SK-N-SH (cell line): Measurements from ENCODE around the gene CLK2. TPM values are rescaled to one million over a fixed set of nuclear protein-coding genes. Genes with fewer than 3 reads are reported as not detected.

Experiments
- CTCF ChIA-PET: fragments of 300-600, 350-600 bp; formaldehyde crosslinking; extraction: SDS; loops from one replicate; lab custom pipeline; 2021; lab: Yijun Ruan, JAX
- POLR2A ChIA-PET: fragments of 350-600 bp; sonication (Branson Sonifier 250); formaldehyde crosslinking; extraction: SDS; loops from one replicate; lab custom pipeline; 2020; ENCODE audit warnings: antibody characterized with exemption, inconsistent platforms; lab: Yijun Ruan, JAX
- DNase-seq: peaks from one replicate; pipeline ENCODE4 v3.0.0; 2012
- H2AFZ ChIP-seq: fragments of 200-600 bp; sonication (generic); 2 replicates; pipeline ENCODE4 v1.8.1; 2016; ENCODE audit warnings: antibody characterized with exemption, mild to moderate bottlenecking, low read depth
- H3F3A ChIP-seq: fragments of 200-600 bp; sonication (generic); replicated peaks from 2 replicates; pipeline ENCODE3; 2016; ENCODE audit warnings: antibody characterized with exemption, mild to moderate bottlenecking; ENCODE audit not compliant: insufficient read depth
- H3K27ac ChIP-seq, 2 experiments: fragments of 200-500 bp in 1 of 2; fragments of 200-600 bp in 1 of 2; sonication (Bioruptor generic) in 1 of 2; sonication (generic), shearing (Covaris generic) in 1 of 2; 2 replicates each; pipeline versions ENCODE4 v1.5.1 to v1.6.1; 2014 to 2016; ENCODE audit warnings: low read depth in 2 of 2, inconsistent platforms in 1 of 2, low read length in 1 of 2, mild to moderate bottlenecking in 1 of 2, mixed read lengths in 1 of 2
- H3K27me3 ChIP-seq: fragments of 200-600 bp; sonication (generic), shearing (Covaris generic); 2 replicates; pipeline ENCODE4 v1.6.1; 2016; ENCODE audit warnings: mixed run types; ENCODE audit not compliant: insufficient read depth
- H3K36me3 ChIP-seq, 2 experiments: fragments of 200-500 bp in 1 of 2; fragments of 200-600 bp in 1 of 2; sonication (Bioruptor generic) in 1 of 2; sonication (generic) in 1 of 2; replicated peaks in 1 of 2; 2 replicates each; pipeline versions ENCODE3 to v1.5.1; 2014 to 2016; ENCODE audit warnings: low read length in 1 of 2, mild to moderate bottlenecking in 1 of 2; ENCODE audit not compliant: insufficient read depth in 2 of 2, control insufficient read depth in 1 of 2
- H3K4me1 ChIP-seq, 2 experiments: fragments of 200-500 bp in 1 of 2; fragments of 200-600 bp in 1 of 2; sonication (Bioruptor generic) in 1 of 2; sonication (generic), shearing (Covaris generic) in 1 of 2; 2 replicates each; pipeline versions ENCODE4 v1.5.1 to v1.6.1; 2014 to 2016; ENCODE audit warnings: low read depth in 1 of 2, low read length in 1 of 2, mixed run types in 1 of 2; ENCODE audit not compliant: insufficient read depth in 2 of 2, control insufficient read depth in 1 of 2
- H3K4me2 ChIP-seq: fragments of 200-600 bp; sonication (generic), shearing (Covaris generic); 2 replicates; pipeline ENCODE4 v1.6.1; 2017; ENCODE audit warnings: mixed run types
- H3K4me3 ChIP-seq, 2 experiments: fragments of 200-500 bp in 1 of 2; fragments of 200-600 bp in 1 of 2; sonication (Bioruptor generic) in 1 of 2; sonication (generic), shearing (Covaris generic) in 1 of 2; 2 replicates each; pipeline versions ENCODE4 v1.5.1 to v1.8.1; 2014 to 2016; ENCODE audit warnings: low read depth in 2 of 2, inconsistent platforms in 1 of 2, low read length in 1 of 2, mild to moderate bottlenecking in 1 of 2, mixed read lengths in 1 of 2, moderate library complexity in 1 of 2
- H3K79me2 ChIP-seq: fragments of 200-600 bp; sonication (generic); 2 replicates; pipeline ENCODE4 v1.8.1; 2017; ENCODE audit warnings: mild to moderate bottlenecking; ENCODE audit not compliant: insufficient read depth
- H3K9ac ChIP-seq: fragments of 200-600 bp; sonication (generic); 2 replicates; pipeline ENCODE4 v1.6.1; 2017; ENCODE audit warnings: mixed run types
- H3K9me2 ChIP-seq: fragments of 200-600 bp; sonication (generic); 2 replicates; pipeline ENCODE4 v1.6.1; 2017; ENCODE audit warnings: mixed run types
- H3K9me3 ChIP-seq: fragments of 200-600 bp; sonication (generic); 2 replicates; pipeline ENCODE4 v1.6.1; 2017; ENCODE audit warnings: mixed run types, mild to moderate bottlenecking, moderate library complexity
- H4K20me1 ChIP-seq: fragments of 200-600 bp; sonication (generic); 2 replicates; pipeline ENCODE4 v1.6.1; 2017; ENCODE audit warnings: mild to moderate bottlenecking, mixed run types; ENCODE audit not compliant: insufficient read depth
- CHD2 ChIP-seq: fragments of 150-350 bp; IDR thresholded peaks from 2 replicates; pipeline ENCODE4 v1.6.1; 2018; ENCODE audit warnings: low read length; ENCODE audit not compliant: partially characterized antibody
- FOSL2 ChIP-seq: IDR thresholded peaks from 2 replicates; pipeline ENCODE4 v1.4.0; 2012; ENCODE audit warnings: low read depth, mild to moderate bottlenecking, moderate library complexity, borderline replicate concordance
- IRF3 ChIP-seq: fragments of 150-350 bp; IDR thresholded peaks from 2 replicates; pipeline ENCODE4 v1.6.1; 2016; ENCODE audit warnings: mild to moderate bottlenecking, low read depth, low read length
- JUND ChIP-seq: IDR thresholded peaks from 2 replicates; pipeline ENCODE4 v1.4.0; 2012
- MAX ChIP-seq: IDR thresholded peaks from 2 replicates; pipeline ENCODE4 v1.4.0; 2012; ENCODE audit warnings: low read depth
- MEF2A ChIP-seq: IDR thresholded peaks from 2 replicates; pipeline ENCODE4 v1.4.0; 2012; ENCODE audit warnings: low read depth, borderline replicate concordance
- MXI1 ChIP-seq: IDR thresholded peaks from 2 replicates; pipeline ENCODE4 v1.6.1; 2012; ENCODE audit warnings: mild to moderate bottlenecking, low read depth, low read length, improper control_type of control experiment
- NFIC ChIP-seq: IDR thresholded peaks from 2 replicates; pipeline ENCODE4 v1.4.0; 2012; ENCODE audit warnings: borderline replicate concordance
- NRF1 ChIP-seq: IDR thresholded peaks from 2 replicates; pipeline ENCODE4 v1.6.1; 2012; ENCODE audit warnings: low read depth, mild to moderate bottlenecking, low read length
- POLR2AphosphoS5 ChIP-seq: IDR thresholded peaks from 2 replicates; pipeline ENCODE4 v1.6.1; 2012; ENCODE audit warnings: low read depth, low read length
- RAD21 ChIP-seq: IDR thresholded peaks from 2 replicates; pipeline ENCODE4 v1.6.1; 2012; ENCODE audit warnings: mild to moderate bottlenecking, low read length
- RCOR1 ChIP-seq: fragments of 150-350 bp; IDR thresholded peaks from 2 replicates; pipeline ENCODE4 v1.6.1; 2017; ENCODE audit warnings: antibody characterized with exemption, low read length
- RXRA ChIP-seq: IDR thresholded peaks from 2 replicates; pipeline ENCODE4 v1.4.0; 2012; ENCODE audit warnings: low read depth, mild to moderate bottlenecking, borderline replicate concordance
- SMC3 ChIP-seq: IDR thresholded peaks from 2 replicates; pipeline ENCODE4 v1.6.1; 2012; ENCODE audit warnings: low read depth, low read length, improper control_type of control experiment
- TAF1 ChIP-seq: IDR thresholded peaks from 2 replicates; pipeline ENCODE4 v1.6.1; 2012; ENCODE audit warnings: low read depth, mild to moderate bottlenecking, low read length, moderate library complexity, borderline replicate concordance
- TEAD4 ChIP-seq: IDR thresholded peaks from 2 replicates; pipeline ENCODE4 v1.4.0; 2012; ENCODE audit warnings: mild to moderate bottlenecking, borderline replicate concordance; ENCODE audit not compliant: insufficient read depth
- USF2 ChIP-seq: fragments of 150-350 bp; IDR thresholded peaks from 2 replicates; pipeline ENCODE4 v1.6.1; 2017; ENCODE audit warnings: antibody characterized with exemption, low read length, low read depth, borderline replicate concordance
- WGBS: methylation state at CpG from one replicate; pipeline ENCODE4 v1.1.6; 2017; ENCODE audit warnings: low lambda C conversion rate; 5-methylcytosine and 5-hydroxymethylcytosine counted together
- polyA plus RNA-seq, 3 experiments: library from polyadenylated mRNA; depleted of rRNA; stranded (reverse); fragments of >200 nt; gene quantifications; 2 replicates each; pipeline ENCODE4 v1.2.3, GENCODE V29; 2012

The CLK2 gene
- polyA plus RNA-seq, 1 of the 3 experiments (the other 2 are of a cell fraction), result 76.7 TPM

- CTCF ChIA-PET, result interaction anchor here (1.0 to 2.9 kb wide), 3 partner anchors 9 to 50 kb away, joined by 3 to 15 read pairs (median 4); no protein-coding TSS in a partner anchor
Measured at GRCh38 chr1:155300553-155301329, 27.4 kb upstream of the CLK2 start.

GRCh38 chr1:155300024-155300423 lies 26.7 kb upstream of the CLK2 start:
- no peaks in the 10 kb centered on the region for H3K9me3 ChIP-seq
- no peak overlapping the region for H3K9ac ChIP-seq
- no peaks in the 10 kb centered on the region for H3K9me2 ChIP-seq
- no peak for DNase-seq
- TF ChIP-seq NFIC, result no peak
- TF ChIP-seq MAX, result no peak
- TF ChIP-seq NRF1, result no peak
- no peak for TF ChIP-seq CHD2
- no peak for TF ChIP-seq RXRA
- TF ChIP-seq TEAD4, result no peak
- TF ChIP-seq USF2, result no peak
- no peak for TF ChIP-seq RAD21
- no peak for TF ChIP-seq IRF3
- no peak for TF ChIP-seq RCOR1
- no peak for TF ChIP-seq POLR2AphosphoS5
- no peak for TF ChIP-seq FOSL2
- no peak for TF ChIP-seq SMC3
- no peak for TF ChIP-seq MEF2A
- TF ChIP-seq TAF1, result no peak
- no peak for TF ChIP-seq JUND
- no peak for TF ChIP-seq MXI1
- CTCF ChIA-PET, result interaction anchor here (1.0 to 2.9 kb wide), 2 partner anchors 22 to 50 kb away, joined by 4 to 15 read pairs; no protein-coding TSS in a partner anchor
- H3K27ac ChIP-seq, result no peak overlapping the region
- POLR2A ChIA-PET, result no interaction called here
- H4K20me1 ChIP-seq, result no peaks in the 10 kb centered on the region
- WGBS, result 81% methylated on average over 8 of the region's 8 CpGs
- no peak overlapping the region for H3K4me3 ChIP-seq
- no peaks in the 10 kb centered on the region for H3F3A ChIP-seq
- no peaks in the 10 kb centered on the region for H3K27me3 ChIP-seq
- no peak overlapping the region for H3K4me2 ChIP-seq
- no peaks in the 10 kb centered on the region for H3K79me2 ChIP-seq
- H3K36me3 ChIP-seq, result no peaks in the 10 kb centered on the region
- H3K4me1 ChIP-seq, result no peaks in the 10 kb centered on the region
- H2AFZ ChIP-seq, result no peak overlapping the region

More at GRCh38 chr1:155300553-155301329, 27.4 kb upstream of the CLK2 start:
- 70% methylated on average over 8 of the region's 9 CpGs for WGBS
- Histone ChIP-seq H3K9ac (no peak overlapping the region), H3K27ac (no peak overlapping the region), H2AFZ (no peak overlapping the region), H3K9me3 (no peaks in the 10 kb centered on the region), H3K36me3 (no peaks in the 10 kb centered on the region), H3K4me3 (no peak overlapping the region), H3K9me2 (no peaks in the 10 kb centered on the region), H4K20me1 (no peaks in the 10 kb centered on the region), H3K79me2 (no peaks in the 10 kb centered on the region), H3K4me1 (no peaks in the 10 kb centered on the region), H3K27me3 (no peaks in the 10 kb centered on the region), H3K4me2 (no peak overlapping the region), H3F3A (no peaks in the 10 kb centered on the region)
- POLR2A ChIA-PET, result no interaction called here
- no peak for DNase-seq
- TF ChIP-seq POLR2AphosphoS5, result no peak
